ENCODE results near the gene ZSWIM4. TPM values are rescaled to one million over a fixed set of nuclear protein-coding genes. Genes with fewer than 3 reads are reported as not detected.

ZSWIM4 gene
- polyA plus RNA-seq, 3 donors, result 0.19 to 1.1 (median 0.23) TPM

GRCh38 chr19:13844130-13844631 lies 48.9 kb downstream of the ZSWIM4 start:
- Mint-ChIP-seq H3K27ac (peak overlapping the region in 6 of 7 donors; percentile 24 to 99 (median 97)), H3K4me1 (peaks cover 48% of the 10 kb centered on the region), H3K4me3 (peak overlapping the region in 1 of 2 donors; percentile 96), H3K36me3 (peaks cover 8 to 18% of the 10 kb centered on the region in 2 donors), H3K9me3 (peaks cover 0 to 7% (median 2%) of the 10 kb centered on the region in 7 donors), H3K27me3 (ENCODE audit: low read depth in 3 of 3) (peaks cover 0 to 14% (median 4%) of the 10 kb centered on the region in 3 donors)
- Histone ChIP-seq H3K27me3 (ENCODE audit: control insufficient read depth in 2 of 2, insufficient read depth in 2 of 2, low read length in 2 of 2) (no peaks in the 10 kb centered on the region), H3K4me1 (ENCODE audit: control insufficient read depth in 1 of 2, insufficient read depth in 2 of 2, low read length in 2 of 2) (peaks cover 55 to 56% of the 10 kb centered on the region in 2 donors), H3K4me3 (replicated peaks in 1 of 3; ENCODE audit: low read depth in 2 of 3, low read length in 3 of 3) (peak overlapping the region in 1 of 3 experiments; percentile 97), H3K9me3 (replicated peaks in 1 of 2; ENCODE audit: control insufficient read depth in 1 of 2, insufficient read depth in 1 of 2, low read length in 2 of 2) (no peaks in the 10 kb centered on the region), H3K36me3 (replicated peaks in 1 of 2; ENCODE audit: control insufficient read depth in 1 of 2, insufficient read depth in 2 of 2, low read length in 2 of 2) (no peaks in the 10 kb centered on the region), H3K4me2 (replicated peaks; ENCODE audit: extremely low read depth, low read length, poor library complexity, severe bottlenecking) (peak overlapping the region; percentile 71), H3K27ac (ENCODE audit: low read depth in 1 of 2, low read length in 2 of 2) (peak overlapping the region in 1 of 2 donors; percentile 99), H4K20me1 (ENCODE audit: insufficient read depth, low read length) (peaks cover 34% of the 10 kb centered on the region), H3K79me2 (ENCODE audit: insufficient read depth, low read length) (peaks cover 49% of the 10 kb centered on the region), H2AFZ (ENCODE audit: insufficient read depth, low read depth, low read length, poor library complexity, severe bottlenecking) (no peak overlapping the region), H3K9ac (ENCODE audit: insufficient read depth, low read length, poor library complexity, severe bottlenecking) (no peak overlapping the region)
- WGBS (ENCODE audit: insufficient coverage), result 17% methylated on average over 1 of the region's 7 CpGs
- peak in 1 of 3 donors; percentile 25 for DNase-seq
- intact Hi-C loops (cut with micrococcal nuclease), result loop anchor here (10.0 kb wide), 2 partner anchors 689 to 1059 kb away; partner anchors contain the start of genes IER2 (in 1 of the 2) and STX10 (in 1 of the 2)
- TF ChIP-seq CTCF (IDR thresholded peaks at IDR 0.05), result no peak

- H3K27ac Mint-ChIP-seq, result peak overlapping the region; percentile 99 to 100 (median 100)
- H3K4me1 Mint-ChIP-seq, result peaks cover 66% of the 10 kb centered on the region
- intact Hi-C loops (cut with micrococcal nuclease), result loop anchor here (2.0 to 10.0 kb wide), 4 partner anchors 14 to 1062 kb away; partner anchors contain the start of genes IER2 (in 1 of the 2) and STX10 (in 1 of the 2)
- H3K9me3 ChIP-seq (replicated peaks in 1 of 2; ENCODE audit: control insufficient read depth in 1 of 2, insufficient read depth in 1 of 2, low read length in 2 of 2), result no peaks in the 10 kb centered on the region
- DNase-seq, result peak; percentile 98 to 99 (median 99)
- peaks cover 0 to 5% (median 0%) of the 10 kb centered on the region in 3 donors for H3K27me3 Mint-ChIP-seq (ENCODE audit: low read depth in 3 of 3)
- H3K27me3 ChIP-seq (ENCODE audit: control insufficient read depth in 2 of 2, insufficient read depth in 2 of 2, low read length in 2 of 2), result no peaks in the 10 kb centered on the region
- no peak for TF ChIP-seq CTCF (IDR thresholded peaks at IDR 0.05)
- peaks cover 23% of the 10 kb centered on the region for H3K79me2 ChIP-seq (ENCODE audit: insufficient read depth, low read length)
- peak overlapping the region; percentile 99 for H3K9ac ChIP-seq (ENCODE audit: insufficient read depth, low read length, poor library complexity, severe bottlenecking)
- H3K36me3 ChIP-seq (replicated peaks in 1 of 2; ENCODE audit: control insufficient read depth in 1 of 2, insufficient read depth in 2 of 2, low read length in 2 of 2), result no peaks in the 10 kb centered on the region
- peak overlapping the region; percentile 39 to 65 (median 63) for H3K4me3 ChIP-seq (replicated peaks in 1 of 3; ENCODE audit: low read depth in 2 of 3, low read length in 3 of 3)
- H3K4me1 ChIP-seq (ENCODE audit: control insufficient read depth in 1 of 2, insufficient read depth in 2 of 2, low read length in 2 of 2), result peaks cover 67 to 68% of the 10 kb centered on the region in 2 donors
- peaks cover 0 to 12% of the 10 kb centered on the region in 2 donors for H3K36me3 Mint-ChIP-seq
- H3K4me3 Mint-ChIP-seq, result peak overlapping the region; percentile 78 to 85
- no peaks in the 10 kb centered on the region for H3K9me3 Mint-ChIP-seq
- H3K4me2 ChIP-seq (replicated peaks; ENCODE audit: extremely low read depth, low read length, poor library complexity, severe bottlenecking), result peak overlapping the region; percentile 61
- 0% methylated on average over 17 of the region's 23 CpGs for WGBS (ENCODE audit: insufficient coverage)
- H2AFZ ChIP-seq (ENCODE audit: insufficient read depth, low read depth, low read length, poor library complexity, severe bottlenecking), result no peak overlapping the region
- peak overlapping the region; percentile 99 for H3K27ac ChIP-seq (ENCODE audit: low read depth in 1 of 2, low read length in 2 of 2)
- H4K20me1 ChIP-seq (ENCODE audit: insufficient read depth, low read length), result peaks cover 8% of the 10 kb centered on the region
Observed at GRCh38 chr19:13846557-13847406, 51.5 kb downstream of the ZSWIM4 start.

Measured in CD14-positive monocyte (primary cell).